HG03045 (cell line): ENCODE data around the gene CPVL.

ENCODE experiments used
- ATAC-seq: cut with Tn5 transposase; IDR thresholded peaks from one replicate; pipeline ENCODE4 v1.9.1; 2021; ENCODE audit warnings: mild to moderate bottlenecking, moderate library complexity; ENCODE audit not compliant: unreplicated experiment

CPVL gene

DNA sequence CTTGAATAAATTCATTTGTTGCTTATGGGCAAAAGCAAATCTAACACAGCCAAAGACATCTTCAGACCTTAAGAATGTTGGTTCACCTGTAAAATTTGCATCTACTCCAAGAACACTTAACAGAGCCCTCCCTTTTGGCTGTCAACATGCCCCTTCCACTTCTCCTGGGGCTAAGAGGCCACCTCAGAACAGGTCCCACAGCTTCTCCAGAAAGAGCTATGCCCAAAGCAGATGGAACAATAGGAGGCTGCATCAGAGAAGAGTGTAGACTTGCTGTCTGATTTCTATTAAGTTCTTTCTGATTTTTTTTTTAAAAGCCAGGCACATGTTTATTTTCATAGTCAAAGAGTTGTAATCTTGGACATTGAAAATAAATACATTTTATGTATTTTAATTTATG lies 162.1 kb downstream of the CPVL start:
- ATAC-seq = no peak

GRCh38 chr7:28983396-28984190 lies 162.7 kb downstream of the CPVL start:
- ATAC-seq = no peak

DNA sequence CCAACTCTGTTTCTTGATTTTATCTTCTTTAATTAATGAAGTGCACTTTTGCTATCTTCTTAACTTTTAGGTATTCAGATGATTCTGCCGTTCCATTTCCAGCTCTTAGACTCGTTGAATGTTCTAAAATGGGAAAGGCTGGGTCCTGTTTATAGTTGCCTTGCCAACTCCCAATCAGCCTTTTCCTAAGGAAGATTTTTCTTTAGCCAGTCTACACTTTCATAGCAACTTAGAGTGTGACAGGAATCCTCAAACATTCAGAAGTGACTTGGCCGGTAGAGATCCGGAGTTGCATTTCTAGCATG lies 165.2 kb downstream of the CPVL start:
- ATAC-seq = no peak

DNA sequence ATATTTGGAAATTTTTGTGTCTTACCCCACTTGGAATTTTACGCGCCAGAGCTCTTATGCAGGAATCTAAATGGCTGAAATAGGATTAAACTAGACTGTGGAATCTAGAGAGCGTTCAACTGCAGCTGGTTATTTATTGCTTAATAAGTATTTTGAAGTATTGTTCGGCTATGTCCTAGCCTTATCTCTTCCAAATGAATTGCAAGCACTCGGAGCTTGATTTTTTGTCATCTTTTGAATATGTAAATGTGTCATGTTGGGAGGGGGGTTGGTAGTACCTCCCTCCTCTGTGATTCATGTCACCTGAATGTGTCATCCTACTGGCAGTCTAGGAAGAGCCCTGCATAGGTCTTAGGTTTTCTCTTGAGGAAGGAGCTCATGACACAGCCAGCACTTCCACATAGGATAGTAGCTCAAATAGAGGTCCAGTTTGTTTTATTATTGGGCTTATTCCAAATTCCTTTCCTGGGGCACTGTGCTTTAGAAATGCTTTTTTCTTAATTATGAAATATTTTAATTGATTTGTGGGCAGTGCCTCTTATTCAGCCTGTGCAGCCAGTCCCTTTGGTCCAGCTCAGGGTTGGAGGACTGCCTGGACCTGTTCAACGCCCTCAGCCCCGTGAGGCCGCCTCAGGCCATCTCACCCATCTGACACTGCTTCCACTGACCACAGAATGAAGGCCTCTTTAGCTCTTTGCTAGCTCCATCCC lies 165.7 kb downstream of the CPVL start:
- no peak for ATAC-seq

DNA sequence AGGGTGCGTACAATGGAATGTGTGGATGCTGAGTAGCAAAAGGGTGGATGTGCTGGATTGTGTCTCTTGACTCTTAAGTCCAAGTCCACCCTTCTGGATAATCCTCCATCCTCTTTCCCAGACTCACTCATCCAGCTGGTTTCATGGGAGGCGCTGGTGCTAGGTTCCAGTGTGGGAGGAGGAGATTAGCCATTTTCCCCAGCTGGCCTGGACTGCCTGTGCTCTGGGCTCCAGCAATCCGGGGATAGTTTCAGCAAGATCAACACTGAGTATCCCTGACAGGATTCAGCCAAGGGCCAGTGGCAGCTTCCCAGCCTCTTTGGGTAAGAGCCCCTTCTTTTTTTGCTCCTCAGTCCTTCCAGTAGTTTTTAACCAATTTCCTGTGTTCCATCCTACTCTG lies 166.6 kb downstream of the CPVL start:
- ATAC-seq = no peak

DNA sequence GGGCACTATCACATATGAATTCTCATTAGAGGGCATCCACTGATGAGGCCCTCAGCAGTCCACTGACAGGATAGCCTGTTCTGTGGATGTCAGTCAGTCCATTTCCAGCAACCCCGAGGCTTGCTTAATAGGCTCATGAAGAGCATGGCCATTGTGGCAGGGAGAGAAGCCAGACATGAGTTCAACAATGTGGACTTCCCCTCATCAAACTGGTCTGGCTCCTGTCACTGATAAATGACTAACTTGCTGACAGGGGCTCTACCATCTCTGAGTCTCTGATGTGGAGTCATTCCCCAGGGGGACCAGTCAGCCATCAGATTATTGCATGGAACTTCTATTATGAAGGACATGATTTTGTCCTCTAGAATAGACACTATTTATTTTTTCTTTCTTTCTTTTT lies 168.5 kb downstream of the CPVL start:
- ATAC-seq = no peak

DNA sequence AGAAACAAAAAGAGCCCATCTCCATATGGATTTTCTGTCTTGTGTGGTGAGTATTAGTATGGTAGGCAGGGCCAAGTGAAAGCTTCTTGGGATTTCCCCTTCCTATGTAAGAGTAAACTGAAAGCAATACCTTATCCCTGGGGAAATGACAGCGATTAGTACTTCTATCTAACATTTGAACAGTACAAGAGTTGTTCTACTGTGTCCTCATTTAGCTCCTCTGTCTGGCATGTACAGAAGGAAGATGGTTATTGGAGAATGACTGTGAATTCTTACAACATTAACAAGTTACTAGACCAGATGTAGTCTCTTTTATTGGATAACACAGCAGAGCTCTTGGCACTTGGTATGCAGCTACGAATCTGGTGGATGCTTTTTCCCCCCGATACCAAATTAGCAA lies 170.3 kb downstream of the CPVL start:
- no peak for ATAC-seq

GRCh38 chr7:28973591-28973990 lies 172.7 kb downstream of the CPVL start:
- no peak for ATAC-seq

- ATAC-seq = no peak
Observed at GRCh38 chr7:28964056-28964455, 182.3 kb downstream of the CPVL start.

GRCh38 chr7:28961972-28962371 lies 184.4 kb downstream of the CPVL start:
- no peak for ATAC-seq

DNA sequence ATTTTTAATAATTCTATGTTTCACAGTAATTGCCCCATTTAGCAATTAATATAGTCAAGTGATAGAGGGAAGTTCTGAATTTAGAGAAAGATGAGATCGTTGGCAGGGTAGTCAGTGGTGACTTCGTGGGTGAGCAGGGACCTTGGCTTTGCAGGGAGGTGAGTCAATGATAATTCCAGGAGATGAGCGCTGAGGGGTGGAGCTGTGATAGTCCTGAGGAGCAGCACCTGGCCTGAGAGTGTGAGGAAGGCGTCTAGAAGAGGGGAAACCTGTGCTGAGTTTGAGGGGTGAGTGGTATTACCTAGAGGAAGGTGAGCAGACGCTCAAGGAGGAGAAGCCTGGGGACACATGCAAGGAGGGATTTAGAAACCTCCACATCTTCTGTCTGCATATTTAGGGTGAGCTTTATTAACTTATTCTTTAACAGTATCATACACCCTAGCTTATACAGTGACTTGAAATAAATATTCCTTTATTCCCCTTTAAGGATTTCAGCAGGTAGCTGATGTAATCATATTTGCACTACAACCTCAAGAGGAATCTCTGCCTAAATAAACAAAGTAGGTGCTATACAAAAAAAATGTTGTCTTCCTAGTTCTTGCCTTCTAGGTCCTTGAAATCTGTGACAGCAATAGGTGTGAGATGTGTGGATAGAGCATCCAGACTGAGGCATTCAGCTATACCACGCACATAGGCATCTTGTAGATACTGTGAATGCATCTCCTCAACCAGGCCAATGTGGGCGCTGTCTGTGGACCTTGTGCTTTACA lies 186.1 kb downstream of the CPVL start:
- ATAC-seq = no peak

DNA sequence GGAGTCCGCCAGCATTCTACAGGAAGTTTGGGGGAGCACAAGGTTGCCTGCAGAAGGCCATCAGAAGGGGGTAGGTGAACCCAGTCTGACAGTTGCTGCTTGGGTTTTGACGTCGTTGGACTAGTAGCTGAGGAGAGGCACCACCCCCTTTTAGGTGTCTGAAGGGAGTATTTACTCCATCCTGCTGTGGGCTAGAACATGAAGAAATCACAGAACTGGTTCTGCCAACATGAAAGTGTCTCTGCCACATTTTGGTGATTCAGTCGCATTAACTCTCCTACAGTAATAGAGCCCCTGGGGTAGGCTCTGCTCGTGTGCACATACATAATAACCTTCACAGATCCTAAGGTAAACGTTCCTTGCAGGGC lies 187.4 kb downstream of the CPVL start:
- ATAC-seq = no peak

- ATAC-seq = no peak
Observed at GRCh38 chr7:28958235-28958979, 187.9 kb downstream of the CPVL start, which contains the start of gene TRIL. Gene TRIL (minus strand): TSS chr7:28958330. CDS start chr7:28958046, 284 bp downstream.

DNA sequence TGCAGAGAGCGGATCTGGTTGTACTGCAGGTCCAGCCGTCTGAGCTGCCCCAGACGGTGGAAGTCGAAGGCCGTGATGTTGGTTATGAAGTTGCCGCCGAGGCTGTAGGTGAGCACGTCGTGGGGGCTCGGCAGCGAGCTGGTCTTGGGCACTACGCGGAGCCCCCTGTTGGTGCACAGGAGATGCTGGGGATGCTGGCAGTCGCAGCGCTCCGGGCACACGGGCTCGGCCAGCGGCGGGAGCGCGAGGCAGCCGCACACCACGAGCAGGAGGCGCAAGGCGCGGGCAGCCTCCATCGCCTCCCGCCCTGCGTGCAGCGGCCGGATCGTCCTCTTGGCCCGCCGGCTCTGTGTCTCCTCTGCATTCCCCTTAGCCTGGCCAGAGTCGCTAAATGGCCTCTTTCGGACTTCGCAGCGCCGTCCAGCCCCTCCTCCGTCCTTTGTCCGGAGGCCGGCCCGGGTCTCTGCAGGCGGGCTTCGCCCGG lies 188.5 kb downstream of the CPVL start:
- no peak for ATAC-seq

DNA sequence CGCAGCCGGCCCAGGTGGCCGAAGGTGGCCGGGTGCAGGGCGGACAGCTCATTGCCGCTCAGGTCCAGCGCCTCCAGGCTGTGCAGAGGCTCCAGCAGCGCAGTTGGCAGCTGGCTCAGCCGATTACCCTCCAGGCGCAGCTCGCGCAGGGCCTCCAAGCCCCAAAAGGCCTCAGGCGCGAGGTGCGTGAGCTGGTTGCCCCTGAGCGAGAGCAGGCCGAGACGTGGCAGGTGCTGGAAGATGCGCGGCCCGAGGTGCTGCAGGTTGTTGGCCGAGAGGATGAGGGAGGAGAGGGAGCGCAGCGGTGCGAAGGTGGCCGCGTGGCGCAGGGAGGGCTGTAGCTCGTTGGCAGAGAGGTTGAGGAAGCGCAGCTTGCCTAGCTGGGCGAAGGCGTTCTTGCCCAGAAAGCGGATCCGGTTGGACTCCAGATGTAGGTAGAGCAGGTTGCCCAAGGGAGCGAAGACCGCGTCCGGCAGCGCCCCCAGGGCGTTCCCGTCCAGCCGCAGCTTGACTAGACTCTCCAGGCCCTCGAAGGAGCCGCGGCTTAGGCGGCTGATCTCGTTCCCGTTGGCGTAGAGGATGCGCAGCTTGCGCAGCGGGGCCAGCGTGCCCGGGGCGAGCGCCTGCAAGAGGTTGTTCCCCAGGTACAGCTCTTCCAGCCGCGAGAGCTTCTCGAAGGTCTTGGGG lies 189.1 kb downstream of the CPVL start:
- no peak for ATAC-seq

- ATAC-seq = no peak
Observed at GRCh38 chr7:28956608-28957063, 189.7 kb downstream of the CPVL start.

DNA sequence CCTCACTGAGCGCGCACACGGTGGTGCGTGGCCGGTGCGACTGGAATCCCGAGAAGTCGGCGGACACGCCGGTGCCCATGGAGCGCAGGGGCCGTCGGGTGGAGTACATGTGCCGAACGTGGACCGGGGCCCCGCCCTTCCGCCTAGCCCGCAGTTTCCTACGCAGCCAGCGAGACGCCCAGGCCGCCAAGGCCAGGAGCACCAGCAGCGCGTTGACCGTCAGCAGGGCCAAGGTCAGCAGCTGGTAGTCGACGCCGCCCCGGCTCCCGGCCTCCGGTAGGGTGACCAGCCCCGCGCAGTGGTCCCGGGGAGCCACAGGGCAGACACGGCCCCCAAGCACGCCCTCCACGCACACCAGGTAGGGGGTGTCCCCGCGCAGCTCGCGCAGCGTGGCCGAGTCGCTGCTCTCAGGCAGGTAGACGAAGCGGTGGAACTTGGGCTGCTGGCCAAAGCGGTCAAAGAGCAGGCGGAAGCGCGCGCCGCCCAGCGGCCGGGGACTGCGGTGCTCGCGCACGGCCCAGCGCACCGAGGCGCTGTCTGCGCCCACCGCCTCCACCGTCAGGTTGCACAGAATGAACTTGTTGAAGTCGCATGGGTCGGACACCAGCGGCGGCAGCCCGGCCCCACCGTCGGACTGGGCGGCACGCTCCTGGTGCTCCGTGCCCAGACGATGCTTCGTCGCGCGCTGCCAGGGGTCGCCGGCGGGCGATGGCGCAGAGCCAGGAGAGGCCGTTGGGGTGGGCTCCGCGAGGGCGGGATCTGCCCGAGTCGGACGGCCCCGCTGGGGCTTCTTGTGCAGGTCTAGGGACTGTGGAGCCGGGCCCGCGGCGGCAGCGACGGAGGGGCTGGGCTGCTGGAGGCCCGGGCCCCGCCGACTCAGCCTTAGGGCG lies 190.4 kb downstream of the CPVL start:
- no peak for ATAC-seq

DNA sequence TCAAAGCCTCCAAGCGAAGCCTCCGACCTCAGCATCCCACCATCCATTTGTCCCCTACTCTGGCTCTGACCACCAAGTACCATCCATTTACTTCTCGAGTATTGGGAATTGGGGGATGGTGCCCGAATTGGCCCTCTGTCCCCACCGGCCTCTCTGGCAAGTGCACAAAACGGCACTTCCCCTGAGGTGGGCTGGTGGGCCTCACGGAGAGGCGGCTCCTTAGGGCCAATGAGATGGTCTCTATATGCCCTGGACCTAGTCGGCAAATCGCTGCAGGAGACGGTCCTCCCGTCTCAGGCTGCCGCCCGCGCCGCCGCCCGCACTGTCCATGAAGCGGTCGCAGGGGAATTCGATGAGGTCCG lies 191.0 kb downstream of the CPVL start:
- no peak for ATAC-seq

DNA sequence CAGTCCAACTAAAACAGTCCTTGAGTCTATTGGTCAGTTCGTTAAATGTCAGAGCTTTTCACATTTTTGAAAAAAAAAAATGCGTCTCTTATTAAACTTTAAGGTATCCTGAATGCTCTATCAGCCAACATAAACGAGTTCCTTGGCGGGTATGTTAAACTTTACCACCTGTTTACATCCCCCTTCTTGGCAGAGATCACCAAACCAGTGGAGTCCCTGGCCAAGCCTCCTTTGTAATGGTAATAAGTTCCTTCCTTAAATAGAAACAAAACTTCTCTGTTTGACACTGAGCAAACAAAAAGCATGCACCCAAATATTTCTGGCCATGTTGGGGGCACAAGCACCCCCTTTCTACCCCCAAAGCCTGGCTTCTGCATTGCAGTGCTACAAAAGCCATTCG lies 191.4 kb downstream of the CPVL start:
- no peak for ATAC-seq
